Endodermal cell (in vitro differentiated cells): Measurements from ENCODE around the gene DNM2. TPM values are rescaled to one million over a fixed set of nuclear protein-coding genes. Genes with fewer than 3 reads are reported as not detected.

Experiments used
- DNase-seq: peaks from one replicate; pipeline ENCODE4 v3.0.0-alpha.2; 2017
- H3K27ac ChIP-seq: 2 replicates; pipeline ENCODE4 v1.5.1; 2013; ENCODE audit warnings: mild to moderate bottlenecking, low read depth, low read length, moderate library complexity
- H3K27me3 ChIP-seq: 2 replicates; pipeline ENCODE4 v1.6.1; 2013; ENCODE audit warnings: mild to moderate bottlenecking, low read length, moderate library complexity; ENCODE audit not compliant: insufficient read depth, control insufficient read depth, poor library complexity, severe bottlenecking
- H3K36me3 ChIP-seq: 2 replicates; pipeline ENCODE4 v1.7.0; 2013; ENCODE audit warnings: mild to moderate bottlenecking, low read length, moderate library complexity; ENCODE audit not compliant: control insufficient read depth, insufficient read depth
- H3K4me1 ChIP-seq: one replicate; pipeline ENCODE4 v1.7.0; 2013; ENCODE audit warnings: low read length; ENCODE audit not compliant: control insufficient read depth, insufficient read depth
- H3K4me3 ChIP-seq: 2 replicates; pipeline ENCODE4 v1.5.1; 2013; ENCODE audit warnings: mild to moderate bottlenecking, low read length, moderate library complexity
- H3K9ac ChIP-seq: 2 replicates; pipeline ENCODE4 v1.6.1; 2013; ENCODE audit warnings: mild to moderate bottlenecking, low read length, moderate library complexity; ENCODE audit not compliant: poor library complexity, severe bottlenecking; ENCODE audit errors: extremely low read depth
- H3K9me3 ChIP-seq: 2 replicates; pipeline ENCODE4 v1.6.1; 2013; ENCODE audit warnings: mild to moderate bottlenecking, low read length, moderate library complexity; ENCODE audit not compliant: control insufficient read depth
- H3K27ac Mint-ChIP-seq: 2 replicates; pipeline ENCODE4 v1.8.0; 2020; ENCODE audit warnings: mixed read lengths
- H3K27me3 Mint-ChIP-seq: 2 replicates; pipeline ENCODE4 v1.8.0; 2021; ENCODE audit warnings: mild to moderate bottlenecking, mixed read lengths; ENCODE audit not compliant: insufficient read depth
- H3K36me3 Mint-ChIP-seq: 2 replicates; pipeline ENCODE4 v1.8.0; 2020; ENCODE audit warnings: low read depth, mixed read lengths
- H3K4me1 Mint-ChIP-seq: 2 replicates; pipeline ENCODE4 v1.8.0; 2020; ENCODE audit warnings: mixed read lengths
- H3K4me3 Mint-ChIP-seq: 2 replicates; pipeline ENCODE4 v1.8.0; 2020; ENCODE audit warnings: mild to moderate bottlenecking, moderate library complexity, mixed read lengths
- H3K9me3 Mint-ChIP-seq: 2 replicates; pipeline ENCODE4 v1.8.0; 2020; ENCODE audit warnings: mild to moderate bottlenecking, mixed read lengths
- CTCF ChIP-seq: fragments of 200-600 bp; sonication (generic); conservative IDR thresholded peaks from 2 replicates; pipeline ENCODE4 v1.5.0; 2021; ENCODE audit warnings: antibody characterized with exemption, mild to moderate bottlenecking
- WGBS, 2 experiments: methylation state at CpG; one replicate each; pipeline versions ENCODE4 v1.1.5 to v1.1.7; 2013; ENCODE audit warnings: missing lambda C conversion rate in 2 of 2, mixed read lengths in 1 of 2; ENCODE audit not compliant: insufficient coverage in 1 of 2, insufficient read length in 1 of 2; 5-methylcytosine and 5-hydroxymethylcytosine counted together
- total RNA-seq, 2 donors: library from RNA; stranded (reverse); fragmentation: NEBNext Ultra II Directional in 1 of 2; extraction: Animal tissue kit (Norgen Biotek cat#: 25700) in 1 of 2; gene quantifications; 2 replicates in 1 of 2; 3 replicates in 1 of 2; pipeline ENCODE4 v1.2.1, GENCODE V29; 2021

Gene DNM2
- total RNA-seq, 2 donors from 2014 or later: 118 to 136 TPM

GRCh38 chr19:10848230-10848856, 130.5 kb downstream of the DNM2 start, which contains the start of gene C19orf38:
Gene C19orf38 (plus strand): TSS chr19:10848415. CDS start chr19:10848509, 94 bp downstream.
- DNase-seq: no peak
- H3K9me3 ChIP-seq: peaks cover 9% of the 10 kb centered on the region
- H3K27ac ChIP-seq: no peak within 1 kb of the TSS
- Mint-ChIP-seq H3K27ac (no peak within 1 kb of the TSS), H3K36me3 (no peaks in the 10 kb centered on the region), H3K9me3 (peaks cover 12% of the 10 kb centered on the region), H3K27me3 (peaks cover 27% of the 10 kb centered on the region), H3K4me3 (no peak within 1 kb of the TSS), H3K4me1 (no peaks in the 10 kb centered on the region)
- no peak for TF ChIP-seq CTCF
- H3K9ac ChIP-seq: no peak within 1 kb of the TSS
- H3K4me1 ChIP-seq: no peaks in the 10 kb centered on the region
- no peaks in the 10 kb centered on the region for H3K27me3 ChIP-seq
- no peaks in the 10 kb centered on the region for H3K36me3 ChIP-seq
- H3K4me3 ChIP-seq: no peak within 1 kb of the TSS
- 82 to 88% methylated on average over 9 to 13 of the region's 14 CpGs for WGBS, 2 experiments

- no peaks in the 10 kb centered on the region for H3K4me1 ChIP-seq
- no peaks in the 10 kb centered on the region for H3K4me1 Mint-ChIP-seq
- 89 to 92% methylated on average over 4 to 5 of the region's 5 CpGs for WGBS, 2 experiments
Observed at GRCh38 chr19:10850631-10851030, 132.8 kb downstream of the DNM2 start.

GRCh38 chr19:10852098-10852800, 134.4 kb downstream of the DNM2 start:
- no peak for TF ChIP-seq CTCF
- Mint-ChIP-seq H3K27me3 (peaks cover 17% of the 10 kb centered on the region), H3K27ac (no peak overlapping the region), H3K36me3 (no peaks in the 10 kb centered on the region), H3K4me3 (no peak overlapping the region), H3K4me1 (no peaks in the 10 kb centered on the region), H3K9me3 (peaks cover 2% of the 10 kb centered on the region)
- peak; percentile 48 for DNase-seq
- H3K4me3 ChIP-seq: no peak overlapping the region
- 82 to 89% methylated on average over 3 to 7 of the region's 7 CpGs for WGBS, 2 experiments
- H3K9ac ChIP-seq: no peak overlapping the region
- peaks cover under 1% of the 10 kb centered on the region for H3K9me3 ChIP-seq
- H3K27me3 ChIP-seq: no peaks in the 10 kb centered on the region
- no peaks in the 10 kb centered on the region for H3K4me1 ChIP-seq
- H3K27ac ChIP-seq: no peak overlapping the region
- H3K36me3 ChIP-seq: no peaks in the 10 kb centered on the region

More at GRCh38 chr19:10850631-10851030, 132.8 kb downstream of the DNM2 start:
- Mint-ChIP-seq H3K27ac (no peak overlapping the region), H3K27me3 (peaks cover 21% of the 10 kb centered on the region), H3K4me3 (no peak overlapping the region), H3K36me3 (no peaks in the 10 kb centered on the region), H3K9me3 (peaks cover 12% of the 10 kb centered on the region)
- H3K36me3 ChIP-seq: no peaks in the 10 kb centered on the region
- no peaks in the 10 kb centered on the region for H3K27me3 ChIP-seq
- no peak for TF ChIP-seq CTCF
- no peak overlapping the region for H3K9ac ChIP-seq
- no peak overlapping the region for H3K27ac ChIP-seq
- DNase-seq: no peak
- H3K4me3 ChIP-seq: no peak overlapping the region
- H3K9me3 ChIP-seq: peaks cover 9% of the 10 kb centered on the region
